Lung (tissue), 12 donors: ENCODE results near the gene MEF2D. TPM values are rescaled to one million over a fixed set of nuclear protein-coding genes. Genes with fewer than 3 reads are reported as not detected.

Experiments used
- ATAC-seq: fragments of 200-7000 bp; cut with Tn5 transposase; one replicate; pipeline ENCODE4 v1.9.1; 2020; ENCODE audit warnings: moderate number of reproducible peaks; ENCODE audit not compliant: insufficient read depth, low FRiP score
- DNase-seq, 3 donors: peaks; one replicate each; pipeline ENCODE4 v3.0.0-alpha.2; 2013 to 2017
- H3K27ac ChIP-seq, 2 donors: one replicate each; pipeline ENCODE4 v1.5.1; 2013; ENCODE audit warnings: mild to moderate bottlenecking in 2 of 2, moderate library complexity in 2 of 2, control low read depth in 1 of 2, inconsistent platforms in 1 of 2, low read depth in 1 of 2, low read length in 1 of 2
- H3K27me3 ChIP-seq, 3 donors: one replicate each; pipeline ENCODE4 v1.5.1; 2013; ENCODE audit warnings: low read length in 2 of 3; ENCODE audit not compliant: control insufficient read depth in 3 of 3, insufficient read depth in 3 of 3
- H3K36me3 ChIP-seq, 4 donors: one replicate each; pipeline ENCODE4 v1.5.1; 2013; ENCODE audit warnings: low read length in 4 of 4, mild to moderate bottlenecking in 1 of 4, moderate library complexity in 1 of 4; ENCODE audit not compliant: control insufficient read depth in 4 of 4, insufficient read depth in 4 of 4
- H3K4me1 ChIP-seq, 5 donors: one replicate each; pipeline ENCODE4 v1.5.1; 2013; ENCODE audit warnings: low read length in 5 of 5, mild to moderate bottlenecking in 2 of 5, moderate library complexity in 1 of 5; ENCODE audit not compliant: control insufficient read depth in 5 of 5, insufficient read depth in 5 of 5
- H3K4me3 ChIP-seq: one replicate; pipeline ENCODE4 v1.5.1; 2013; ENCODE audit warnings: mild to moderate bottlenecking, control low read depth, moderate library complexity
- H3K9ac ChIP-seq, 2 donors: one replicate each; pipeline ENCODE4 v1.5.1; 2013; ENCODE audit warnings: low read length in 2 of 2, control low read depth in 1 of 2; ENCODE audit not compliant: insufficient read depth in 1 of 2
- H3K9me3 ChIP-seq, 4 donors: one replicate each; pipeline ENCODE4 v1.5.1; 2013; ENCODE audit warnings: low read length in 3 of 4, mild to moderate bottlenecking in 1 of 4, moderate library complexity in 1 of 4; ENCODE audit not compliant: control insufficient read depth in 4 of 4, insufficient read depth in 3 of 4
- CTCF ChIP-seq: IDR thresholded peaks from 2 replicates; pipeline ENCODE4 v1.5.1; 2012; ENCODE audit warnings: mild to moderate bottlenecking; ENCODE audit errors: control extremely low read depth, extremely low read depth
- WGBS, 2 donors: extraction: QIAGEN DNeasy Blood & Tissue Kit; methylation state at CpG; one replicate each; pipeline ENCODE4 v1.1.7; 2013; 5-methylcytosine and 5-hydroxymethylcytosine counted together
- polyA plus RNA-seq, 2 donors: library from polyadenylated mRNA; stranded (reverse); fragments of 200-250 nt; gene quantifications; one replicate each; pipeline ENCODE4 v1.2.1, GENCODE V29; 2013
- total RNA-seq, 2 donors: library from RNA; depleted of rRNA in 1 of 2; stranded (reverse); fragments of >200 nt in 1 of 2; gene quantifications; one replicate each; pipeline ENCODE4 v1.2.1, GENCODE V29; 2014 to 2021
- donor health status: control.
- donor health status: control.
- donor health status: Bipolar disorder and iron deficiency.
- donor health status: healthy.
- donor health status: DM: yes; HTN: yes; CAD: no.

MEF2D gene
- total and polyA plus RNA-seq, 4 donors: 23.0 to 52.5 (median 23.1) TPM

GRCh38 chr1:156486421-156487344, 13.9 kb downstream of the MEF2D start:
- H3K27me3 ChIP-seq: no peaks in the 10 kb centered on the region
- H3K4me3 ChIP-seq: no peak overlapping the region
- H3K9me3 ChIP-seq: no peaks in the 10 kb centered on the region
- H3K4me1 ChIP-seq: peaks cover 10 to 53% (median 26%) of the 10 kb centered on the region in 5 donors
- TF ChIP-seq CTCF: no peak
- peak overlapping the region in 1 of 2 donors; percentile 84 for H3K27ac ChIP-seq
- DNase-seq (no peak), ATAC-seq (no peak)
- peaks cover 9 to 21% (median 11%) of the 10 kb centered on the region in 4 donors for H3K36me3 ChIP-seq
- no peak overlapping the region for H3K9ac ChIP-seq
- 85 to 91% methylated on average over 7 of the region's 7 CpGs for WGBS, 2 donors

- WGBS, 2 donors: 77 to 92% methylated on average over 3 of the region's 3 CpGs
- no peak overlapping the region for H3K4me3 ChIP-seq
- H3K36me3 ChIP-seq: peaks cover 14 to 27% (median 18%) of the 10 kb centered on the region in 4 donors
- no peak for DNase-seq
- peaks cover 4 to 50% (median 19%) of the 10 kb centered on the region in 5 donors for H3K4me1 ChIP-seq
- no peak for TF ChIP-seq CTCF
- H3K9ac ChIP-seq: no peak overlapping the region
- H3K27ac ChIP-seq: no peak overlapping the region
- ATAC-seq: no peak
- no peaks in the 10 kb centered on the region for H3K9me3 ChIP-seq
- no peaks in the 10 kb centered on the region for H3K27me3 ChIP-seq
Measured at GRCh38 chr1:156485984-156486383, 14.6 kb downstream of the MEF2D start.

GRCh38 chr1:156484480-156485058, 16.0 kb downstream of the MEF2D start:
- H3K27me3 ChIP-seq: no peaks in the 10 kb centered on the region
- TF ChIP-seq CTCF: no peak
- peaks cover 0 to 37% (median 11%) of the 10 kb centered on the region in 5 donors for H3K4me1 ChIP-seq
- no peak overlapping the region for H3K9ac ChIP-seq
- 91 to 95% methylated on average over 6 of the region's 6 CpGs for WGBS, 2 donors
- ATAC-seq (no peak), DNase-seq (no peak)
- no peak overlapping the region for H3K27ac ChIP-seq
- no peaks in the 10 kb centered on the region for H3K9me3 ChIP-seq
- H3K36me3 ChIP-seq: peaks cover 16 to 38% (median 27%) of the 10 kb centered on the region in 4 donors
- no peak overlapping the region for H3K4me3 ChIP-seq
